H1 (cell line): ENCODE measurements around the gene FAIM2. TPM values are rescaled to one million over a fixed set of nuclear protein-coding genes. Genes with fewer than 3 reads are reported as not detected.

Experiments
- CTCF ChIA-PET: fragments of 300-600 bp; sonication (Branson Sonifier 250); formaldehyde crosslinking; loops from one replicate; lab custom pipeline; 2021; ENCODE audit not compliant: partially characterized antibody; lab: Charles Lee
- POLR2A ChIA-PET: fragments of 300-600 bp; sonication (Branson Sonifier 250); formaldehyde crosslinking; loops from one replicate; lab custom pipeline; 2021; ENCODE audit warnings: inconsistent platforms; ENCODE audit not compliant: partially characterized antibody; lab: Charles Lee
- DNase-seq, 2 experiments: peaks; one replicate each; pipeline versions ENCODE4 v3.0.0 to v3.0.0-alpha.2; 2010 to 2022; ENCODE audit warnings: low spot score in 2 of 2, low read depth in 1 of 2, mixed read lengths in 1 of 2
- FAIRE-seq: peaks from 2 replicates; lab custom pipeline; 2011; peaks lifted over from hg19 to GRCh38; lab: Jason Lieb, UNC
- H2AFZ ChIP-seq: 2 replicates; pipeline ENCODE4 v1.8.1; 2012; ENCODE audit warnings: low read length, inconsistent platforms
- H2AK5ac ChIP-seq: 2 replicates; pipeline ENCODE4 v1.6.1; 2013; ENCODE audit warnings: low read depth, low read length
- H2BK120ac ChIP-seq: replicated peaks from 2 replicates; pipeline ENCODE3; 2013; ENCODE audit warnings: low read depth, low read length, inconsistent platforms
- H2BK12ac ChIP-seq: 2 replicates; pipeline ENCODE4 v1.6.1; 2013; ENCODE audit warnings: low read depth, low read length
- H2BK15ac ChIP-seq: 2 replicates; pipeline ENCODE4 v1.6.1; 2013; ENCODE audit warnings: low read length
- H2BK20ac ChIP-seq: 2 replicates; pipeline ENCODE4 v1.6.1; 2013; ENCODE audit warnings: low read length
- H2BK5ac ChIP-seq: 2 replicates; pipeline ENCODE4 v1.6.1; 2013; ENCODE audit warnings: low read depth, low read length
- H3K14ac ChIP-seq: 2 replicates; pipeline ENCODE4 v1.6.1; 2013; ENCODE audit warnings: inconsistent platforms; ENCODE audit not compliant: insufficient read length
- H3K18ac ChIP-seq: 2 replicates; pipeline ENCODE4 v1.6.1; 2013; ENCODE audit warnings: low read length; ENCODE audit errors: extremely low read depth
- H3K23ac ChIP-seq: 2 replicates; pipeline ENCODE4 v1.6.1; 2013; ENCODE audit warnings: inconsistent platforms; ENCODE audit not compliant: insufficient read length
- H3K23me2 ChIP-seq: 2 replicates; pipeline ENCODE4 v1.6.1; 2013; ENCODE audit warnings: low read depth, low read length
- H3K27ac ChIP-seq: 2 replicates; pipeline ENCODE4 v1.6.1; 2011; ENCODE audit warnings: low read depth, low read length, inconsistent platforms
- H3K27me3 ChIP-seq, 4 experiments: replicated peaks in 1 of 4; 1 replicate in 1 of 4; 2 replicates in 3 of 4; pipeline versions ENCODE4 v1.6.1 to v1.8.1; 2011 to 2013; ENCODE audit warnings: low read length in 3 of 4, mild to moderate bottlenecking in 3 of 4, inconsistent platforms in 2 of 4, mixed read lengths in 2 of 4, moderate library complexity in 1 of 4; ENCODE audit not compliant: control insufficient read depth in 3 of 4, insufficient read depth in 3 of 4; ENCODE audit errors: extremely low read depth in 1 of 4
- H3K36me3 ChIP-seq, 4 experiments: 2 replicates each; pipeline versions ENCODE4 v1.6.1 to v1.8.1; 2011 to 2013; ENCODE audit warnings: mild to moderate bottlenecking in 4 of 4, low read length in 3 of 4, moderate library complexity in 2 of 4, control low read depth in 1 of 4, inconsistent platforms in 1 of 4; ENCODE audit not compliant: insufficient read depth in 4 of 4, control insufficient read depth in 2 of 4
- H3K4ac ChIP-seq: replicated peaks from 2 replicates; pipeline ENCODE3; 2013; ENCODE audit warnings: low read length, low read depth, mixed read lengths, inconsistent platforms; ENCODE audit not compliant: insufficient read length
- H3K4me1 ChIP-seq, 4 experiments: replicated peaks in 1 of 4; 1 replicate in 1 of 4; 2 replicates in 3 of 4; pipeline versions ENCODE4 v1.6.1 to v1.8.1; 2011 to 2013; ENCODE audit warnings: low read length in 3 of 4, inconsistent platforms in 2 of 4, mixed read lengths in 1 of 4; ENCODE audit not compliant: insufficient read depth in 4 of 4, control insufficient read depth in 3 of 4
- H3K4me2 ChIP-seq, 2 experiments: 2 replicates each; pipeline versions ENCODE4 v1.6.1 to v1.8.1; 2011 to 2013; ENCODE audit warnings: low read depth in 2 of 2, low read length in 2 of 2, control low read depth in 1 of 2, inconsistent platforms in 1 of 2, mild to moderate bottlenecking in 1 of 2; ENCODE audit not compliant: insufficient read depth in 1 of 2
- H3K4me3 ChIP-seq, 4 experiments: fragments of 200-600, 300-600 bp in 1 of 4; sonication (generic), shearing (Covaris generic), sonication (Bioruptor Twin) in 1 of 4; 2 replicates each; pipeline versions ENCODE4 v1.5.1 to v1.8.1; 2011 to 2016; ENCODE audit warnings: low read length in 4 of 4, low read depth in 3 of 4, control low read depth in 2 of 4, inconsistent platforms in 2 of 4, mild to moderate bottlenecking in 2 of 4, mixed read lengths in 1 of 4, moderate library complexity in 1 of 4; ENCODE audit not compliant: insufficient read depth in 2 of 4; ENCODE audit errors: extremely low read depth in 1 of 4
- H3K56ac ChIP-seq: replicated peaks from 2 replicates; pipeline ENCODE3; 2013; ENCODE audit warnings: low read depth, mild to moderate bottlenecking, mixed read lengths, low read length, inconsistent platforms; ENCODE audit not compliant: insufficient read length
- H3K79me1 ChIP-seq: 2 replicates; pipeline ENCODE4 v1.6.1; 2013; ENCODE audit warnings: low read depth, low read length, control low read depth
- H3K79me2 ChIP-seq, 2 experiments: 2 replicates each; pipeline versions ENCODE4 v1.6.1 to v1.8.1; 2012 to 2013; ENCODE audit warnings: low read length in 2 of 2, mild to moderate bottlenecking in 2 of 2, inconsistent platforms in 1 of 2; ENCODE audit not compliant: insufficient read depth in 2 of 2, control insufficient read depth in 1 of 2
- H3K9ac ChIP-seq, 4 experiments: replicated peaks in 1 of 4; 1 replicate in 1 of 4; 2 replicates in 3 of 4; pipeline versions ENCODE4 v1.6.1 to v1.8.1; 2011 to 2013; ENCODE audit warnings: low read depth in 3 of 4, low read length in 3 of 4, control low read depth in 2 of 4, mild to moderate bottlenecking in 2 of 4, moderate library complexity in 2 of 4, inconsistent platforms in 1 of 4; ENCODE audit errors: extremely low read depth in 1 of 4
- H3K9me3 ChIP-seq, 2 experiments: 2 replicates each; pipeline versions ENCODE4 v1.6.1 to v1.8.1; 2012 to 2013; ENCODE audit warnings: mild to moderate bottlenecking in 2 of 2, moderate library complexity in 2 of 2, control low read depth in 1 of 2, inconsistent platforms in 1 of 2, low read depth in 1 of 2, low read length in 1 of 2, mixed read lengths in 1 of 2; ENCODE audit not compliant: insufficient read depth in 2 of 2
- H4K20me1 ChIP-seq, 2 experiments: replicated peaks in 1 of 2; 2 replicates each; pipeline versions ENCODE3 to v1.8.1; 2011 to 2013; ENCODE audit warnings: inconsistent platforms in 2 of 2, low read length in 2 of 2, mild to moderate bottlenecking in 1 of 2; ENCODE audit not compliant: insufficient read depth in 2 of 2, control insufficient read depth in 1 of 2
- H4K5ac ChIP-seq: 2 replicates; pipeline ENCODE4 v1.6.1; 2013; ENCODE audit warnings: low read length, low read depth, mixed read lengths, inconsistent platforms; ENCODE audit not compliant: insufficient read length
- H4K8ac ChIP-seq: 2 replicates; pipeline ENCODE4 v1.8.0; 2013; ENCODE audit warnings: mild to moderate bottlenecking, moderate library complexity, low read length, inconsistent platforms; ENCODE audit not compliant: insufficient read depth; ENCODE audit errors: extremely low read depth
- H4K91ac ChIP-seq: replicated peaks from 2 replicates; pipeline ENCODE3; 2013; ENCODE audit warnings: low read length, mixed read lengths, inconsistent platforms; ENCODE audit not compliant: insufficient read length
- BRCA1 ChIP-seq: IDR thresholded peaks from 2 replicates; pipeline ENCODE4 v1.6.1; 2012; ENCODE audit warnings: low read depth, low read length, improper control_type of control experiment
- CBX8 ChIP-seq: fragments of 300-800, 300-1000 bp; sonication (generic); IDR thresholded peaks from 2 replicates; pipeline ENCODE4 v1.7.1; 2016; ENCODE audit warnings: low read depth, low read length, borderline replicate concordance
- MAFK ChIP-seq: IDR thresholded peaks from 2 replicates; pipeline ENCODE4 v1.6.1; 2012; ENCODE audit warnings: low read depth, mild to moderate bottlenecking, improper control_type of control experiment, low read length
- POLR2AphosphoS5 ChIP-seq: IDR thresholded peaks from 2 replicates; pipeline ENCODE4 v1.6.1; 2011; ENCODE audit warnings: low read depth, low read length
- SAP30 ChIP-seq: fragments of 300-600 bp; sonication (generic); IDR thresholded peaks from 2 replicates; pipeline ENCODE4 v1.7.1; 2012; ENCODE audit warnings: low read length, moderate library complexity, mild to moderate bottlenecking, inconsistent platforms; ENCODE audit not compliant: insufficient read depth, insufficient replicate concordance
- SIN3A ChIP-seq, 2 experiments: IDR thresholded peaks in 1 of 2; conservative IDR thresholded peaks in 1 of 2; 2 replicates each; pipeline ENCODE4 v1.6.1; 2011 to 2012; ENCODE audit warnings: low read length in 2 of 2, improper control_type of control experiment in 1 of 2, low read depth in 1 of 2, mild to moderate bottlenecking in 1 of 2
- SP4 ChIP-seq: IDR thresholded peaks from 2 replicates; pipeline ENCODE4 v1.6.1; 2012; ENCODE audit warnings: low read length, inconsistent platforms
- WGBS, 2 experiments: shearing (Covaris generic) in 1 of 2; methylation state at CpG; one replicate each; pipeline versions ENCODE4 v1.1.6 to v1.1.7; 2013 to 2015; ENCODE audit warnings: low lambda C conversion rate in 2 of 2, mixed read lengths in 2 of 2, inconsistent platforms in 1 of 2, low coverage in 1 of 2, missing lambda C conversion rate in 1 of 2; ENCODE audit not compliant: insufficient replicate concordance in 2 of 2, insufficient coverage in 1 of 2, insufficient read length in 1 of 2; ENCODE audit errors: extremely low coverage in 1 of 2, missing lambda C conversion rate in 1 of 2; 5-methylcytosine and 5-hydroxymethylcytosine counted together
- polyA plus RNA-seq, 7 experiments: library from polyadenylated mRNA; depleted of rRNA in 3 of 7; stranded (reverse) in 5 of 7; unstranded in 2 of 7; fragments of >200 nt in 5 of 7; fragments of 200-250 nt in 2 of 7; gene quantifications; 1 replicate in 5 of 7; 2 replicates in 1 of 7; 4 replicates in 1 of 7; pipeline versions ENCODE4 v1.2.1 to v1.2.3, GENCODE V29; 2011 to 2013; ENCODE audit warnings: missing spikeins in 2 of 7, mixed read lengths in 2 of 7
- total RNA-seq: library from RNA; stranded (reverse); fragmentation: NEBNext Ultra II Directional; extraction: Animal tissue kit (Norgen Biotek cat#: 25700); gene quantifications from 2 replicates; pipeline ENCODE4 v1.2.1, GENCODE V29; 2021
- TF ChIP-seq, protein P1 (sequence below), 3 experiments: IDR thresholded peaks; 1 replicate in 2 of 3; 2 replicates in 1 of 3; pipeline versions ENCODE4 v1.5.1 to v1.6.1; 2011; ENCODE audit warnings: low read length in 3 of 3, mild to moderate bottlenecking in 3 of 3, inconsistent platforms in 2 of 3, low read depth in 1 of 3, moderate library complexity in 1 of 3; ENCODE audit not compliant: insufficient read depth in 1 of 3; ENCODE audit errors: control extremely low read depth in 1 of 3
- TF ChIP-seq, protein P2 (sequence below): IDR thresholded peaks from 2 replicates; pipeline ENCODE4 v1.6.1; 2012; ENCODE audit warnings: low read length, inconsistent platforms

Gene FAIM2
- total and polyA plus RNA-seq, 2 of the 8 experiments (the other 6 are each of a cell fraction or from before 2014, with no cell fraction given), result 0.89 to 1.3 TPM

DNA sequence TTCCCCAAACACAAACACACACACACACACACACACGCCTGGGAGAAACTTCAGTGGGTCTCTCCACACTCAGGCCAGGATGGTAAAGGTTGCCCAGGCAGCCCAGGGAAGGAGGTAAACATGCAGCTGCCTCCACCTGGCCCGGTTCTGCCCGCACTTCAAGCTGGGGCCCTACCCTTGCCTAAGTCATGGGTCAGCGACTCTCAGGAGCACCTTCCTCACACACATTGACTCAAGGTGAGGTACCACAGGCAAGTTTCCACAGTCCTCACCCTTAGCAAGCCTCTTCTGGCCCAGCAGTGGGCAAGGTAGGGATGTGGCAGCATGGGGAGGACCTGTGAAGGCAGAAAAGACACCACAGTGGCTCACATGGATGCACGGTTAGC is 14.1 kb upstream of the FAIM2 start:
- Histone ChIP-seq H3K18ac (no peak overlapping the region), H3K79me2 (no peaks in the 10 kb centered on the region), H3K9me3 (no peaks in the 10 kb centered on the region), H2BK120ac (no peak overlapping the region), H3K4ac (peak overlapping the region; percentile 78), H3K27me3 (no peaks in the 10 kb centered on the region; a peak in 1 of 7 replicates), H4K8ac (no peak overlapping the region; the same call in 1 of the 2 replicates), H3K56ac (no peak overlapping the region), H2BK15ac (peak overlapping the region; percentile 75; the same call in 1 of the 2 replicates), H3K4me3 (no peak overlapping the region), H3K23me2 (no peaks in the 10 kb centered on the region), H4K91ac (no peak overlapping the region), H3K4me1 (peaks cover 0 to 3% (median 3%) of the 10 kb centered on the region in 4 experiments; a peak in 2 of 7 replicates), H2AFZ (0 out of 2 replicates have a peak overlapping the region, but pooled peaks have one; percentile 42), H2BK12ac (no peak overlapping the region), H3K4me2 (no peak overlapping the region), H2BK5ac (no peak overlapping the region), H2BK20ac (no peak overlapping the region), H3K36me3 (no peaks in the 10 kb centered on the region), H3K23ac (no peak overlapping the region), H3K9ac (no peak overlapping the region), H4K20me1 (no peaks in the 10 kb centered on the region), H3K14ac (no peak overlapping the region), H3K79me1 (no peaks in the 10 kb centered on the region), H3K27ac (no peak overlapping the region), H4K5ac (no peak overlapping the region), H2AK5ac (no peak overlapping the region; the same call in 1 of the 2 replicates)
- DNase-seq (no peak), FAIRE-seq (no peak)
- WGBS, 2 experiments, result 83% methylated on average over 5 of the region's 5 CpGs; no CpG with 5 or more reads in 1 of the 2 experiments
- ChIA-PET CTCF (interaction anchor here (0.6 to 2.9 kb wide), 6 partner anchors 12 to 49 kb away, joined by 3 to 13 read pairs (median 3); no protein-coding TSS in a partner anchor), POLR2A (no interaction called here)
- TF ChIP-seq, protein P1, sequence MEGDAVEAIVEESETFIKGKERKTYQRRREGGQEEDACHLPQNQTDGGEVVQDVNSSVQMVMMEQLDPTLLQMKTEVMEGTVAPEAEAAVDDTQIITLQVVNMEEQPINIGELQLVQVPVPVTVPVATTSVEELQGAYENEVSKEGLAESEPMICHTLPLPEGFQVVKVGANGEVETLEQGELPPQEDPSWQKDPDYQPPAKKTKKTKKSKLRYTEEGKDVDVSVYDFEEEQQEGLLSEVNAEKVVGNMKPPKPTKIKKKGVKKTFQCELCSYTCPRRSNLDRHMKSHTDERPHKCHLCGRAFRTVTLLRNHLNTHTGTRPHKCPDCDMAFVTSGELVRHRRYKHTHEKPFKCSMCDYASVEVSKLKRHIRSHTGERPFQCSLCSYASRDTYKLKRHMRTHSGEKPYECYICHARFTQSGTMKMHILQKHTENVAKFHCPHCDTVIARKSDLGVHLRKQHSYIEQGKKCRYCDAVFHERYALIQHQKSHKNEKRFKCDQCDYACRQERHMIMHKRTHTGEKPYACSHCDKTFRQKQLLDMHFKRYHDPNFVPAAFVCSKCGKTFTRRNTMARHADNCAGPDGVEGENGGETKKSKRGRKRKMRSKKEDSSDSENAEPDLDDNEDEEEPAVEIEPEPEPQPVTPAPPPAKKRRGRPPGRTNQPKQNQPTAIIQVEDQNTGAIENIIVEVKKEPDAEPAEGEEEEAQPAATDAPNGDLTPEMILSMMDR (IDR thresholded peaks at IDR 0.05; ENCODE audit: control extremely low read depth in 1 of 3, insufficient read depth in 1 of 3, low read depth in 1 of 3, low read length in 3 of 3), result no peak
- TF ChIP-seq BRCA1, result no peak
- TF ChIP-seq POLR2AphosphoS5, result no peak
- TF ChIP-seq SP4, result no peak
- TF ChIP-seq, protein P2, sequence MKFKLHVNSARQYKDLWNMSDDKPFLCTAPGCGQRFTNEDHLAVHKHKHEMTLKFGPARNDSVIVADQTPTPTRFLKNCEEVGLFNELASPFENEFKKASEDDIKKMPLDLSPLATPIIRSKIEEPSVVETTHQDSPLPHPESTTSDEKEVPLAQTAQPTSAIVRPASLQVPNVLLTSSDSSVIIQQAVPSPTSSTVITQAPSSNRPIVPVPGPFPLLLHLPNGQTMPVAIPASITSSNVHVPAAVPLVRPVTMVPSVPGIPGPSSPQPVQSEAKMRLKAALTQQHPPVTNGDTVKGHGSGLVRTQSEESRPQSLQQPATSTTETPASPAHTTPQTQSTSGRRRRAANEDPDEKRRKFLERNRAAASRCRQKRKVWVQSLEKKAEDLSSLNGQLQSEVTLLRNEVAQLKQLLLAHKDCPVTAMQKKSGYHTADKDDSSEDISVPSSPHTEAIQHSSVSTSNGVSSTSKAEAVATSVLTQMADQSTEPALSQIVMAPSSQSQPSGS, result no peak
- TF ChIP-seq SIN3A (conservative IDR thresholded peaks at IDR 0.05 in 1 of 2, IDR thresholded peaks at IDR 0.05 in 1 of 2; ENCODE audit: low read depth in 1 of 2, low read length in 2 of 2), result no peak
- TF ChIP-seq MAFK, result no peak
- TF ChIP-seq SAP30, result no peak
- TF ChIP-seq CBX8, result no peak
